Activated T-cell treated with anti-CD3 and anti-CD28 coated beads for 48 hours (primary cell): ENCODE data around the gene ACAD9.
A peak's percentile ranks its signal among the peaks of the same experiment; 100 is the strongest.
"Not testable (repeated sequence)": the region's sequence is repeated elsewhere in the genome, so short reads cannot be mapped to it uniquely, and the experiment has no call there.

Source experiments
- DNase-seq: peaks from one replicate; pipeline ENCODE4 v3.0.0-alpha.2; 2020; ENCODE audit warnings: low read depth

The ACAD9 gene

GRCh38 chr3:128879125-128879969 is at the start of gene ACAD9:
Gene ACAD9 (plus strand): TSS chr3:128879620. CDS start chr3:128879692, 72 bp downstream.
- peak; percentile 97 for DNase-seq

- not testable (repeated sequence) for DNase-seq
Observed at GRCh38 chr3:128829925-128830625, 49.3 kb upstream of the ACAD9 start.

- DNase-seq = not testable (repeated sequence)
Observed at GRCh38 chr3:128830762-128831161, 48.7 kb upstream of the ACAD9 start.

- not testable (repeated sequence) for DNase-seq
Observed at GRCh38 chr3:128832979-128833378, 46.4 kb upstream of the ACAD9 start.

GRCh38 chr3:128835096-128835495 is 44.3 kb upstream of the ACAD9 start:
- no peak for DNase-seq

- no peak for DNase-seq
Observed at GRCh38 chr3:128841926-128842920, 37.2 kb upstream of the ACAD9 start.

GRCh38 chr3:128844502-128844901 is 34.9 kb upstream of the ACAD9 start:
- no peak for DNase-seq

- no peak for DNase-seq
Observed at GRCh38 chr3:128845119-128845777, 34.2 kb upstream of the ACAD9 start.

GRCh38 chr3:128845778-128846485 is 33.5 kb upstream of the ACAD9 start:
- DNase-seq = peak; percentile 84

- DNase-seq = peak; percentile 15
Observed at GRCh38 chr3:128846486-128846891, 32.9 kb upstream of the ACAD9 start.

- no peak for DNase-seq
Observed at GRCh38 chr3:128847666-128848370, 31.6 kb upstream of the ACAD9 start.

- DNase-seq = no peak
Observed at GRCh38 chr3:128848936-128849335, 30.5 kb upstream of the ACAD9 start.

GRCh38 chr3:128849911-128850455 is 29.4 kb upstream of the ACAD9 start:
- DNase-seq = no peak

- DNase-seq = no peak
Observed at GRCh38 chr3:128850544-128850943, 28.9 kb upstream of the ACAD9 start.

GRCh38 chr3:128851601-128852000 is 27.8 kb upstream of the ACAD9 start:
- no peak for DNase-seq

- no peak for DNase-seq
Observed at GRCh38 chr3:128853826-128854225, 25.6 kb upstream of the ACAD9 start.

- DNase-seq = no peak
Observed at GRCh38 chr3:128854475-128854874, 24.9 kb upstream of the ACAD9 start.

- no peak for DNase-seq
Observed at GRCh38 chr3:128855569-128855968, 23.9 kb upstream of the ACAD9 start.

GRCh38 chr3:128858167-128858566 is 21.3 kb upstream of the ACAD9 start:
- DNase-seq = no peak

GRCh38 chr3:128859630-128860029 is 19.8 kb upstream of the ACAD9 start:
- DNase-seq = no peak
